ENCODE data around the gene SCN3A.

DNA sequence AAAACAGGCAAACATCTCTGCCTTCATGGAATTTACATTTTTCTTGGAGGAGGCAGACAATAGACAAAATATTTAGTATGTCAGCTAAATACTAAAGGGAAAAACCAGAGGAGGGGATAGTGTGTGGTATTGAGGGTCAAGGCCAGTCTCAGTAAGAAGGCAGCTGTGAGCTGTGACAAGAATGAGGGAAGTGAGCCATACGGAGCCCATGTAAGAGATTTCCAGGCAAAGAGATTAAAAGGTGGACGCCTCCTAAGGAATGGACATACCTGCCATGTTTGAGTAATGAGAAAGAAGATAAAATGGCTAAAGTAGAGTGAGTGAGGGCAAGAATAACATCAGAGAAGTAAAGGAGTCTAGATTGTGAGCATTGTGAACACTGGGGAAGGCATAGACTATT is 33.2 kb upstream of the SCN3A start:
- TF ChIP-seq POLR2AphosphoS5 (IDR thresholded peaks at IDR 0.05; ENCODE audit: low read depth, low read length) (no peak), TAF1 (IDR thresholded peaks at IDR 0.05; ENCODE audit: borderline replicate concordance, insufficient read depth, low read length) (no peak), SIN3A (IDR thresholded peaks at IDR 0.05; ENCODE audit: borderline replicate concordance, insufficient read depth, low read length) (no peak), FOXP2 (optimal IDR thresholded peaks at IDR 0.05; ENCODE audit: borderline replicate concordance, extremely low read depth, extremely low read length, insufficient read depth) (no peak)
- TF ChIP-seq, protein P1, sequence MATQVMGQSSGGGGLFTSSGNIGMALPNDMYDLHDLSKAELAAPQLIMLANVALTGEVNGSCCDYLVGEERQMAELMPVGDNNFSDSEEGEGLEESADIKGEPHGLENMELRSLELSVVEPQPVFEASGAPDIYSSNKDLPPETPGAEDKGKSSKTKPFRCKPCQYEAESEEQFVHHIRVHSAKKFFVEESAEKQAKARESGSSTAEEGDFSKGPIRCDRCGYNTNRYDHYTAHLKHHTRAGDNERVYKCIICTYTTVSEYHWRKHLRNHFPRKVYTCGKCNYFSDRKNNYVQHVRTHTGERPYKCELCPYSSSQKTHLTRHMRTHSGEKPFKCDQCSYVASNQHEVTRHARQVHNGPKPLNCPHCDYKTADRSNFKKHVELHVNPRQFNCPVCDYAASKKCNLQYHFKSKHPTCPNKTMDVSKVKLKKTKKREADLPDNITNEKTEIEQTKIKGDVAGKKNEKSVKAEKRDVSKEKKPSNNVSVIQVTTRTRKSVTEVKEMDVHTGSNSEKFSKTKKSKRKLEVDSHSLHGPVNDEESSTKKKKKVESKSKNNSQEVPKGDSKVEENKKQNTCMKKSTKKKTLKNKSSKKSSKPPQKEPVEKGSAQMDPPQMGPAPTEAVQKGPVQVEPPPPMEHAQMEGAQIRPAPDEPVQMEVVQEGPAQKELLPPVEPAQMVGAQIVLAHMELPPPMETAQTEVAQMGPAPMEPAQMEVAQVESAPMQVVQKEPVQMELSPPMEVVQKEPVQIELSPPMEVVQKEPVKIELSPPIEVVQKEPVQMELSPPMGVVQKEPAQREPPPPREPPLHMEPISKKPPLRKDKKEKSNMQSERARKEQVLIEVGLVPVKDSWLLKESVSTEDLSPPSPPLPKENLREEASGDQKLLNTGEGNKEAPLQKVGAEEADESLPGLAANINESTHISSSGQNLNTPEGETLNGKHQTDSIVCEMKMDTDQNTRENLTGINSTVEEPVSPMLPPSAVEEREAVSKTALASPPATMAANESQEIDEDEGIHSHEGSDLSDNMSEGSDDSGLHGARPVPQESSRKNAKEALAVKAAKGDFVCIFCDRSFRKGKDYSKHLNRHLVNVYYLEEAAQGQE (IDR thresholded peaks at IDR 0.05; ENCODE audit: insufficient read depth in 1 of 2, low read depth in 2 of 2, low read length in 2 of 2): no peak

Data from PFSK-1 (cell line).